Measurements from ENCODE around the gene COL5A1. TPM values are rescaled to one million over a fixed set of nuclear protein-coding genes. Genes with fewer than 3 reads are reported as not detected.
"Not testable (repeated sequence)": the region's sequence is repeated elsewhere in the genome, so short reads cannot be mapped to it uniquely, and the experiment has no call there.

Gene COL5A1
- polyA plus RNA-seq, 3 donors, result 70.5 to 77.2 (median 77.0) TPM

GRCh38 chr9:134670851-134671281 is 29.3 kb downstream of the COL5A1 start:
- no peak for DNase-seq (ENCODE audit: low read depth in 3 of 3, low spot score in 2 of 3)

- DNase-seq (ENCODE audit: low read depth in 3 of 3, low spot score in 2 of 3), result no peak
Measured at GRCh38 chr9:134671341-134672113, 29.9 kb downstream of the COL5A1 start.

- no peak for DNase-seq (ENCODE audit: low read depth in 3 of 3, low spot score in 2 of 3)
Measured at GRCh38 chr9:134676361-134676760, 34.8 kb downstream of the COL5A1 start.

- no peak for DNase-seq (ENCODE audit: low read depth in 3 of 3, low spot score in 2 of 3)
Measured at GRCh38 chr9:134676886-134677285, 35.3 kb downstream of the COL5A1 start.

- no peak for DNase-seq (ENCODE audit: low read depth in 3 of 3, low spot score in 2 of 3)
Measured at GRCh38 chr9:134677743-134678142, 36.1 kb downstream of the COL5A1 start.

GRCh38 chr9:134678206-134678605 is 36.6 kb downstream of the COL5A1 start:
- no peak for DNase-seq (ENCODE audit: low read depth in 3 of 3, low spot score in 2 of 3)

- no peak for DNase-seq (ENCODE audit: low read depth in 3 of 3, low spot score in 2 of 3)
Measured at GRCh38 chr9:134678666-134679443, 37.3 kb downstream of the COL5A1 start.

- no peak for DNase-seq (ENCODE audit: low read depth in 3 of 3, low spot score in 2 of 3)
Measured at GRCh38 chr9:134679616-134680392, 38.2 kb downstream of the COL5A1 start.

- no peak for DNase-seq (ENCODE audit: low read depth in 3 of 3, low spot score in 2 of 3)
Measured at GRCh38 chr9:134680393-134681060, 38.9 kb downstream of the COL5A1 start.

GRCh38 chr9:134681061-134681661 is 39.6 kb downstream of the COL5A1 start:
- no peak for DNase-seq (ENCODE audit: low read depth in 3 of 3, low spot score in 2 of 3)

- no peak for DNase-seq (ENCODE audit: low read depth in 3 of 3, low spot score in 2 of 3)
Measured at GRCh38 chr9:134682026-134682425, 40.4 kb downstream of the COL5A1 start.

GRCh38 chr9:134682651-134683364 is 41.2 kb downstream of the COL5A1 start:
- no peak for DNase-seq (ENCODE audit: low read depth in 3 of 3, low spot score in 2 of 3)

- DNase-seq (ENCODE audit: low read depth in 3 of 3, low spot score in 2 of 3), result no peak
Measured at GRCh38 chr9:134683714-134684374, 42.2 kb downstream of the COL5A1 start.

- DNase-seq (ENCODE audit: low read depth in 3 of 3, low spot score in 2 of 3), result no peak
Measured at GRCh38 chr9:134684375-134684723, 42.7 kb downstream of the COL5A1 start.

- not testable (repeated sequence) for DNase-seq (ENCODE audit: low read depth in 3 of 3, low spot score in 2 of 3)
Measured at GRCh38 chr9:134684941-134685340, 43.3 kb downstream of the COL5A1 start.

- no peak for DNase-seq (ENCODE audit: low read depth in 3 of 3, low spot score in 2 of 3)
Measured at GRCh38 chr9:134685784-134686183, 44.2 kb downstream of the COL5A1 start.

- no peak for DNase-seq (ENCODE audit: low read depth in 3 of 3, low spot score in 2 of 3)
Measured at GRCh38 chr9:134686896-134687295, 45.3 kb downstream of the COL5A1 start.

- no peak for DNase-seq (ENCODE audit: low read depth in 3 of 3, low spot score in 2 of 3)
Measured at GRCh38 chr9:134687556-134687955, 46.0 kb downstream of the COL5A1 start.

GRCh38 chr9:134688231-134688630 is 46.6 kb downstream of the COL5A1 start:
- DNase-seq (ENCODE audit: low read depth in 3 of 3, low spot score in 2 of 3), result no peak

Measured in right renal cortex interstitium (tissue), 3 donors.